GM12875 (cell line): ENCODE results near the gene SHMT1.
"Not testable (repeated sequence)": the region's sequence is repeated elsewhere in the genome, so short reads cannot be mapped to it uniquely, and the experiment has no call there.

Experiments used
- H3K4me3 ChIP-seq: one replicate; pipeline ENCODE4 v1.5.1; 2011; ENCODE audit warnings: low read depth, low read length, control low read depth
- TF ChIP-seq, protein P1 (sequence below): IDR thresholded peaks from 2 replicates; pipeline ENCODE4 v1.5.1; 2011; ENCODE audit warnings: low read depth, mild to moderate bottlenecking, control low read depth, inconsistent platforms, low read length, moderate library complexity, borderline replicate concordance; ENCODE audit not compliant: insufficient read depth

The SHMT1 gene

GRCh38 chr17:18314059-18314730 is 49.2 kb downstream of the SHMT1 start:
- peak overlapping the region; percentile 99 for H3K4me3 ChIP-seq
- TF ChIP-seq, protein P1, sequence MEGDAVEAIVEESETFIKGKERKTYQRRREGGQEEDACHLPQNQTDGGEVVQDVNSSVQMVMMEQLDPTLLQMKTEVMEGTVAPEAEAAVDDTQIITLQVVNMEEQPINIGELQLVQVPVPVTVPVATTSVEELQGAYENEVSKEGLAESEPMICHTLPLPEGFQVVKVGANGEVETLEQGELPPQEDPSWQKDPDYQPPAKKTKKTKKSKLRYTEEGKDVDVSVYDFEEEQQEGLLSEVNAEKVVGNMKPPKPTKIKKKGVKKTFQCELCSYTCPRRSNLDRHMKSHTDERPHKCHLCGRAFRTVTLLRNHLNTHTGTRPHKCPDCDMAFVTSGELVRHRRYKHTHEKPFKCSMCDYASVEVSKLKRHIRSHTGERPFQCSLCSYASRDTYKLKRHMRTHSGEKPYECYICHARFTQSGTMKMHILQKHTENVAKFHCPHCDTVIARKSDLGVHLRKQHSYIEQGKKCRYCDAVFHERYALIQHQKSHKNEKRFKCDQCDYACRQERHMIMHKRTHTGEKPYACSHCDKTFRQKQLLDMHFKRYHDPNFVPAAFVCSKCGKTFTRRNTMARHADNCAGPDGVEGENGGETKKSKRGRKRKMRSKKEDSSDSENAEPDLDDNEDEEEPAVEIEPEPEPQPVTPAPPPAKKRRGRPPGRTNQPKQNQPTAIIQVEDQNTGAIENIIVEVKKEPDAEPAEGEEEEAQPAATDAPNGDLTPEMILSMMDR: no peak

GRCh38 chr17:18309202-18309601 is 54.1 kb downstream of the SHMT1 start:
- TF ChIP-seq, protein P1: no peak
- H3K4me3 ChIP-seq: no peak overlapping the region

DNA sequence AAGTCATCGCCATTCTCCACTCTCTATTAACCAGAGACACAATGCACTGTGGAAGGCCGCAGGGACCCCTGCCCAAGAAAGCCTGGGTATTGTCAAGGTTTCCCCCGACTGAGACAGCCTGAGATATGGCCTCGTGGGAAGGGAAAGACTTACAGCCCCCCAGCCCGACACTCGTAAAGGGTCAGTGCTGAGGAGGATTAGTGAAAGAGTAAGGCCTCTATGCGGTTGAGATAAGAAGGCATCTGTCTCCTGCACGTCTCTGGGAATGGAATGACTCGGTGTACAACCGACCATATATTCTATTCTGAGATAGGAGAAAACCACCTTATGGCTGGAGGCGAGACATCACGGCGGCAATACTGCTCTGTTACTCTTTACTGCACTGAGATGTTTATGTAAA is 60.1 kb downstream of the SHMT1 start:
- not testable (repeated sequence) for H3K4me3 ChIP-seq

DNA sequence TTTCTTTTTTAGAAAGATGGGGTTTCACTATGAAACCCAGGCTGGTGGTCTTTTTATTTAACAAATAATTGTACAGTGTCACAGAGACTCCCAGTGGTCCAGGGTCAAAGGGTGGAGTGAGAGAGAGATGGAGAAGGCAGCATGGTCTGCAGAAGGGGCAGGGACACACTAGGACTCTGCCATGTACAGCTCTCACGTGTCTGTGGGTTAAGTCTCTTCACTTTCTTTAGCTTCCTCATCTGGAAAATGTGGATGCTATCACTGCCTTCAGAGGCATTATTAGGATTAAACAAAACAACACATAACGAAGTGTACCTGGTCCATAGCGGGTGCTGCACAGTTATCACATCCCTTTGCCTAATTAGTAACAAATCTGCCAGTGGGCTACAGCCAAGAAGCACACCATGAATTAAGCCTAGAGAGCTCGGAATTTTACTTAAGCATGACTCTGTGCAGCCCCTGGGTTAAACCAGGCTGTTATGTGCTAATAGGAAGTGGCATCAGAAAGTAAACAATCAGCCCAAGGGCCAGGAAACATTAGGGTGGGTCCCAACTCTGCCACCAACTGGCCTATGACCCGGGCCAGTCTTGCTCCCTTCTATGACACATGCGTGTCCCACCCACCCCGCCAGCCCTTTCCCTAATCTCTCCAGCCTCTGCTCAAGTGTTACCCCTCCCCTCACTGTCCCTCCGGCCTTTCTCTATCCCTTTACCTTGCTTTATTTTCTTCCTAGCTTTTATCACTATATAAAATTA is 62.4 kb downstream of the SHMT1 start:
- TF ChIP-seq, protein P1: no peak
- no peak overlapping the region for H3K4me3 ChIP-seq

DNA sequence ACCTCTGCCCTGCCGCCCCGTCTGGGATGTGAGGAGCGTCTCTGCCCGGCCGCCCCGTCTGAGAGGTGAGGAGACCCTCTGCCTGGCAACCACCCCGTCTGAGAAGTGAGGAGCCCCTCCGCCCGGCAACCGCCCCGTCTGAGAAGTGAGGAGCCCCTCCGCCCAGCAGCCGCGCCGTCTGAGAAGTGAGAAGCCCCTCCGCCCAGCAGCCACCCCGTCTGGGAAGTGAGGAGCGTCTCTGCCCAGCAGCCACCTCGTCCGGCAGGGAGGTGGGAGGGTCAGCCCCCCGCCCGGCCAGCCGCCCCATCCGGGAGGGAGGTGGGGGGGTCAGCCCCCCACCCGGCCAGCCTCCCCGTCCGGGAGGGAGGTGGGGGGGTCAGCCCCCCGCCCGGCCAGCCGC is 65.3 kb downstream of the SHMT1 start:
- not testable (repeated sequence) for H3K4me3 ChIP-seq

DNA sequence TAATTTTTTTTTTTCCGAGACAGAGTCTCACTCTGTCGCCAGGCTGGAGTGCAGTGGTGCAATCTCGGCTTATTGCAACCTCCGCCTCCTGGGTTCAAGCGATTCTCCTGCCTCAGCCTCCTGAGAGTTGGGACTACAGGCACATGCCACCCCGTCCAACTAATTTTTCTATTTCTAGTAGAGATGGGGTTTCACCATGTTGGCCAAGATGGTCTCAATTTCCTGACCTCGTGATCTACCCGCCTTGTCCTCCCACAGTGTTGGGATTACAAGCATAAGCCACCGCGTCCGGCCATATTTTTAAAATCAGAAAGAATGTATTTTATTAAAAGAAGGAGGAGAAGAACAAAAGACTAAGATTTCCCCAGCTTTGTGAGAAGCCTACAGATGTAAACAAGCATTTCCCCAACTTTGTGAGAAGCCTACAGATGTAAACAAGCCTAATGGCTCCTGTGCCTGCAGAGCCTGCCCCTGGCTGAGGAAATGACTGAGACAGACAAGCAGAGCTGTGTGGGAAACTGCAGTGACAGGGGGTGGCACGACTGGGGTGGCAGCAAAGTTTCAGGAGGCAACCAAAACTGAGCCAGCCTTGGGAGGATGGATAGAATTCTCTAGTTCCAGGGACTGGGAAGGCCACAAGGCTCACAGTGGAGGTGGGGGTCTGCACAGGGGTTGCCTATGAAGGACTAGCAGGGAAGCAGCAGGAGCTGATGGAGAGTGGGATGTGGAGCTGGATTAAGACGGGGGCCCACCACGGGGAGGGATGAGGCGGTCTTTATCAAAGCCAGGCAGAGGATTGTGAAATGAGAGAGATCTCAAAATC is 71.4 kb downstream of the SHMT1 start:
- H3K4me3 ChIP-seq: no peak overlapping the region
- TF ChIP-seq, protein P1: no peak

GRCh38 chr17:18285296-18285695 is 78.1 kb downstream of the SHMT1 start:
- H3K4me3 ChIP-seq: no peak overlapping the region
- TF ChIP-seq, protein P1: no peak

DNA sequence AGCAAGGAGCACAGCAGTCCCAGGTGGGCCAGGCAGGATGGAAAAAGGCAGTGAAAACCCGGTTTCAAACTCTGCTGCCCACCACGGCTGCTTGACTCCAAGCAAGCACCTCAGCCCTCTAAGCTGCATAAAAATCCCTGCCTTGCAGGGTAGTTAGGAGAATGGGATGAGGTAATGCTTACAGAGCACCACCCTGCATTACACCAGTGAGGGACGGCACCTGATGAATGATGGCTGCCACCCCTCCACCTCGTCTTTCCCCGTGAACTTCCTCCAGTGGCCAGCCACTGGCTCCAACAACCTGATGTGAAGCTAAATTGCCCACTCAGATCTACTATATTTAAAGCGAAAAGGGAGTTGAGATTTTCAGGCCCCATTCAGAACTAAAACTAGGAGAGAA is 81.6 kb downstream of the SHMT1 start:
- TF ChIP-seq, protein P1: no peak

More for the DNA sequence above, 81.6 kb downstream of the SHMT1 start:
- H3K4me3 ChIP-seq: no peak overlapping the region
